Esophagus muscularis mucosa (tissue), 4 donors: Measurements from ENCODE around the gene GAB1. TPM values are rescaled to one million over a fixed set of nuclear protein-coding genes. Genes with fewer than 3 reads are reported as not detected.
A peak's percentile ranks its signal among the peaks of the same experiment; 100 is the strongest.

Source experiments
- DNase-seq: peaks from one replicate; pipeline ENCODE4 v3.0.0-alpha.2; 2017; ENCODE audit errors: extremely low spot score
- H3K27ac ChIP-seq, 4 donors: fragments of 200-600 bp; sonication (generic); replicated peaks in 1 of 4; 1 replicate in 3 of 4; 2 replicates in 1 of 4; pipeline ENCODE4 v1.5.1; 2016 to 2019; ENCODE audit warnings: mild to moderate bottlenecking in 1 of 4
- H3K27me3 ChIP-seq, 4 donors: fragments of 200-600 bp; sonication (generic); one replicate each; pipeline versions ENCODE4 v1.5.1 to v1.6.0; 2016 to 2019
- H3K36me3 ChIP-seq, 4 donors: fragments of 200-600 bp; sonication (generic); one replicate each; pipeline ENCODE4 v1.5.1; 2016 to 2019
- H3K4me1 ChIP-seq, 4 donors: fragments of 200-600 bp; sonication (generic); one replicate each; pipeline ENCODE4 v1.5.1; 2016 to 2019
- H3K4me3 ChIP-seq, 4 donors: fragments of 200-600 bp; sonication (generic); 1 replicate in 2 of 4; 2 replicates in 2 of 4; pipeline ENCODE4 v1.5.1; 2016 to 2019; ENCODE audit warnings: mild to moderate bottlenecking in 4 of 4, moderate library complexity in 1 of 4
- H3K9me3 ChIP-seq, 4 donors: fragments of 200-600 bp; sonication (generic); 1 replicate in 3 of 4; 2 replicates in 1 of 4; pipeline ENCODE4 v1.5.1; 2016 to 2019
- EP300 ChIP-seq: sonication (generic); formaldehyde crosslinking; IDR thresholded peaks from one replicate; pipeline ENCODE4 v1.6.1; 2017; ENCODE audit warnings: antibody characterized with exemption
- POLR2A ChIP-seq: fragments of 450-650 bp; IDR thresholded peaks from one replicate; pipeline ENCODE4 v1.6.1; 2017; ENCODE audit warnings: antibody characterized with exemption, moderate library complexity, mild to moderate bottlenecking, low read depth
- POLR2AphosphoS5 ChIP-seq, 2 donors: sonication (generic); formaldehyde crosslinking; IDR thresholded peaks; one replicate each; pipeline ENCODE4 v1.6.1; 2017; ENCODE audit warnings: antibody characterized with exemption in 2 of 2
- WGBS: methylation state at CpG from one replicate; pipeline ENCODE4 v1.1.5; 2018; 5-methylcytosine and 5-hydroxymethylcytosine counted together
- intact Hi-C: fragments of 100-400 bp; cut with DNase I; formaldehyde crosslinking; loops from one replicate; pipeline ENCODE4 v1.15.1; 2023
- total RNA-seq, 4 donors: library from RNA; depleted of rRNA; stranded (reverse); fragments of >200 nt; gene quantifications; one replicate each; pipeline versions ENCODE4 v1.1.0 to v1.2.1, GENCODE V29; 2016
- TF ChIP-seq, protein P1 (sequence below), 3 experiments: fragments of 200-600 bp in 2 of 3; fragments of 450-650 bp in 1 of 3; sonication (generic) in 2 of 3; IDR thresholded peaks; one replicate each; pipeline ENCODE4 v1.5.1; 2017 to 2019; ENCODE audit warnings: antibody characterized with exemption in 3 of 3, mild to moderate bottlenecking in 2 of 3, moderate library complexity in 1 of 3

GAB1 gene
- total RNA-seq, 4 donors from 2014 or later, result 73.5 to 117 (median 98.8) TPM

DNA sequence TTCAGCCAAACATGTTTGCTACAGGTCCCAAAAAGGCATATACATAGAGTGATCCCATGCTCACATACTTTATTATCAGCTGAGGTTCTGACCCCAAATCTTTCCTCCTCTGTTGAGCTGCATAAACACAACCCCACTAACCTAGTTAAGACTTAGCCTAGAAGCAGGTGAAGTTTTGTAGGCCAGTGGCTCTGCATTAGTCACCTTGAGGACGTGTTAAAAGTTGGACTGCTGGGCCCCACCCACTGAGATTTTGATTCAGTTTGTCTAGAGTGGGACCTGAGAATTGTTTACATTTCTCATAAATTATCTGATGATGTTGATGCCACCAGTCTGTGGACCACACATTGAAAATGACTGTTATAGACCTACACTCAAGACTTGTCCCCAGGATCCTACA, 43.8 kb upstream of the GAB1 start:
- no peak for DNase-seq
- Histone ChIP-seq H3K27ac (peak overlapping the region; percentile 53 to 79 (median 69)), H3K4me3 (no peak overlapping the region), H3K4me1 (peaks cover 22 to 87% (median 83%) of the 10 kb centered on the region in 4 donors), H3K36me3 (no peaks in the 10 kb centered on the region), H3K9me3 (no peaks in the 10 kb centered on the region), H3K27me3 (no peaks in the 10 kb centered on the region)
- TF ChIP-seq POLR2A, result no peak
- TF ChIP-seq, protein P1, sequence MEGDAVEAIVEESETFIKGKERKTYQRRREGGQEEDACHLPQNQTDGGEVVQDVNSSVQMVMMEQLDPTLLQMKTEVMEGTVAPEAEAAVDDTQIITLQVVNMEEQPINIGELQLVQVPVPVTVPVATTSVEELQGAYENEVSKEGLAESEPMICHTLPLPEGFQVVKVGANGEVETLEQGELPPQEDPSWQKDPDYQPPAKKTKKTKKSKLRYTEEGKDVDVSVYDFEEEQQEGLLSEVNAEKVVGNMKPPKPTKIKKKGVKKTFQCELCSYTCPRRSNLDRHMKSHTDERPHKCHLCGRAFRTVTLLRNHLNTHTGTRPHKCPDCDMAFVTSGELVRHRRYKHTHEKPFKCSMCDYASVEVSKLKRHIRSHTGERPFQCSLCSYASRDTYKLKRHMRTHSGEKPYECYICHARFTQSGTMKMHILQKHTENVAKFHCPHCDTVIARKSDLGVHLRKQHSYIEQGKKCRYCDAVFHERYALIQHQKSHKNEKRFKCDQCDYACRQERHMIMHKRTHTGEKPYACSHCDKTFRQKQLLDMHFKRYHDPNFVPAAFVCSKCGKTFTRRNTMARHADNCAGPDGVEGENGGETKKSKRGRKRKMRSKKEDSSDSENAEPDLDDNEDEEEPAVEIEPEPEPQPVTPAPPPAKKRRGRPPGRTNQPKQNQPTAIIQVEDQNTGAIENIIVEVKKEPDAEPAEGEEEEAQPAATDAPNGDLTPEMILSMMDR (IDR thresholded peaks at IDR 0.05), result no peak
- no peak for TF ChIP-seq POLR2AphosphoS5 (IDR thresholded peaks at IDR 0.05)
- TF ChIP-seq EP300, result no peak
- WGBS, result 64% methylated on average over 1 of the region's 1 CpG
- intact Hi-C loops, result loop anchor here (5.0 kb wide), 2 partner anchors 41 to 44 kb away; partner anchors contain the start of gene GAB1

DNA sequence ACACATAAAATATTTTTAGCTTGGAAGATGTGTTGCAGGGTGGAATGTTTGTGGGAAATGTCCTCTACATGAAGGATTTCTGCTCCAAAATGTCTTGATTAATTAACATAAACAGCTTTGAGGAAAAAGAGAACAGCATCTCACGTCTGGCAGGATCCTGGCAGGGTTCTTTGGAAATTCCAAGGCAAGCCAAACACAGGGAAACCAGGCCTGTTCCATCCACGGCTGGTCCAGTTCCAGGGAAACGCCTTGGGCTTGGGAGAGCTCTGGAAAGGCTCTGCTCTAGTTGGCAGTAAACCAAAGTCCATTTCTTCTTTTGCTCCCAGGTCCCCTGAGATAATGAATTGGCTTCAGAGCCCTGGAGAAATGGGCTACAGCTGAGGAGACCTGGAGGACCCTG, 42.4 kb upstream of the GAB1 start:
- Histone ChIP-seq H3K9me3 (no peaks in the 10 kb centered on the region), H3K4me3 (no peak overlapping the region), H3K36me3 (no peaks in the 10 kb centered on the region), H3K27ac (peak overlapping the region; percentile 53 to 79 (median 69)), H3K27me3 (no peaks in the 10 kb centered on the region), H3K4me1 (peaks cover 22 to 75% (median 70%) of the 10 kb centered on the region in 4 donors)
- intact Hi-C loops, result loop anchor here (5.0 kb wide), 2 partner anchors 42 to 43 kb away; partner anchors contain the start of gene GAB1
- DNase-seq, result peak; percentile 95
- TF ChIP-seq POLR2A (no peak), EP300 (no peak), POLR2AphosphoS5 (IDR thresholded peaks at IDR 0.05) (peak; percentile 71 to 82)
- TF ChIP-seq, protein P1 (IDR thresholded peaks at IDR 0.05), result no peak
- whole genome bisulfite sequencing, result 10% methylated on average over 3 of the region's 3 CpGs

DNA sequence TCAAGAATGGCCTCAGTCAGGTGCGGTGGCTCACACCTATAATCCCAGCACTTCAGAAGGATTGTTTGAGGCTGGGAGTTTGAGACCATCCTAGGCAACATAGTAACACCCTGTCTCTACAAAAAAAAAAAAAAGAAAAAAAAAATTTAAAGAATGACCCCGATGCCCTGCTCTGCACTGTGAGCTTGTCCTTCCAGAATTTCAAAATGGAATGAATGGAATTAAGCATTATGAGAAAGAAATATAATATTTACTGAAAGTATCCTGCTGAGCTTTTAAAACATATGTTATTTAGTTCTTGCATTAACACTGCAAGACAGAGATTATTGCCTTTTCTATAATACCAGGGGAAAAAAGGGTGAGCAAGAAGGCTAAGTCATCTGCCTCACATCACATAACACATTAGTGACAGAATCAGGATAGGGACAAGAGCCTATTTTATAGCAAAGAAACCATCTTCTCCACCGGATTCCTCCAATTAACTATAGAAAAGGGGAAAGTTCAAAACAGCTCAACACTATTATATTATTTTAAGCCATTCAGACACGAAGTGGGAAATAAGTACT, 41.9 kb upstream of the GAB1 start:
- Histone ChIP-seq H3K4me3 (no peak overlapping the region), H3K27me3 (no peaks in the 10 kb centered on the region), H3K27ac (peak overlapping the region; percentile 53 to 79 (median 69)), H3K9me3 (no peaks in the 10 kb centered on the region), H3K4me1 (peaks cover 22 to 72% (median 68%) of the 10 kb centered on the region in 4 donors), H3K36me3 (no peaks in the 10 kb centered on the region)
- TF ChIP-seq EP300, result no peak
- TF ChIP-seq POLR2A, result no peak
- TF ChIP-seq POLR2AphosphoS5 (IDR thresholded peaks at IDR 0.05), result no peak
- TF ChIP-seq, protein P1 (IDR thresholded peaks at IDR 0.05), result no peak
- WGBS, result 39% methylated on average over 4 of the region's 4 CpGs
- intact Hi-C loops, result loop anchor here (5.0 kb wide), 3 partner anchors 42 to 82 kb away; partner anchors contain the start of gene GAB1
- no peak for DNase-seq

DNA sequence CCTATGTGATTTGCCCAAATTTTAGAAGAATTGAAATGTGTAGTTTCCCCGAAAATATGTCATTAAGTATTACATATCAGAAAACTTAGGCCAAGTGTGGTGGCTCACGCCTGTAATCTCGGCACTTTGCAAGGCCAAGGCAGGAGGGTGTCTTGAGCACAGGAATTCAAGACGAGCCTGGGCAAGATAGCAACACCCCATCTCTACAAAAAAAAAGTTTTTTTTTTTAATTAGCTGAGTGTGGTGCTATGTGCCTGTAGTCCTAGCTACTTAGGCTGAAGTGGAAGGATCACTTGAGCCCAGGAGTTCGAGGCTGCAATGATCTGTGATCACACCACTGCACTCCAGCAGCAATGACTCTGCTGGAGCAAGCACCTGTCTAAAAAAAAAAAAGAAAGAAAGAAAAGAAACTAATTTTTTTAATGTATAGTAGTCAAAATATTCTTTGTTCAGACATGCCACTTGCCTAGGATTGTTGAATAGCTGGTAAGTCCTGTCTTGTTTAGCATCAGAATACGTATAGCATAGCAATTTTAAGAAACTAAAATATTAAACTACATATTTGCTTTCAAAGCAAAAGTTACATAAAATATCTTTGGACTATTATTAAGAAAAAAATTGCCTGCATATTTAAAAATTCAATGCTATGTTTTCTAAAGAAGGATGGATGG, 40.1 kb upstream of the GAB1 start:
- TF ChIP-seq EP300, result no peak
- TF ChIP-seq POLR2A, result no peak
- no peak for TF ChIP-seq POLR2AphosphoS5 (IDR thresholded peaks at IDR 0.05)
- TF ChIP-seq, protein P1 (IDR thresholded peaks at IDR 0.05), result no peak
- no peak for DNase-seq
- intact Hi-C loops, result loop anchor here (5.0 kb wide), 1 partner anchor 84 kb away; no protein-coding TSS in a partner anchor
- Histone ChIP-seq H3K27me3 (no peaks in the 10 kb centered on the region), H3K9me3 (no peaks in the 10 kb centered on the region), H3K27ac (no peak overlapping the region), H3K4me1 (peaks cover 22 to 60% (median 55%) of the 10 kb centered on the region in 4 donors), H3K4me3 (no peak overlapping the region), H3K36me3 (no peaks in the 10 kb centered on the region)
- 74% methylated on average over 6 of the region's 6 CpGs for WGBS
